ENCODE results near the gene IRX6. TPM values are rescaled to one million over a fixed set of nuclear protein-coding genes. Genes with fewer than 3 reads are reported as not detected.

Gene IRX6
- total RNA-seq, 1 donor from 2014 or later = 3.5 TPM

DNA sequence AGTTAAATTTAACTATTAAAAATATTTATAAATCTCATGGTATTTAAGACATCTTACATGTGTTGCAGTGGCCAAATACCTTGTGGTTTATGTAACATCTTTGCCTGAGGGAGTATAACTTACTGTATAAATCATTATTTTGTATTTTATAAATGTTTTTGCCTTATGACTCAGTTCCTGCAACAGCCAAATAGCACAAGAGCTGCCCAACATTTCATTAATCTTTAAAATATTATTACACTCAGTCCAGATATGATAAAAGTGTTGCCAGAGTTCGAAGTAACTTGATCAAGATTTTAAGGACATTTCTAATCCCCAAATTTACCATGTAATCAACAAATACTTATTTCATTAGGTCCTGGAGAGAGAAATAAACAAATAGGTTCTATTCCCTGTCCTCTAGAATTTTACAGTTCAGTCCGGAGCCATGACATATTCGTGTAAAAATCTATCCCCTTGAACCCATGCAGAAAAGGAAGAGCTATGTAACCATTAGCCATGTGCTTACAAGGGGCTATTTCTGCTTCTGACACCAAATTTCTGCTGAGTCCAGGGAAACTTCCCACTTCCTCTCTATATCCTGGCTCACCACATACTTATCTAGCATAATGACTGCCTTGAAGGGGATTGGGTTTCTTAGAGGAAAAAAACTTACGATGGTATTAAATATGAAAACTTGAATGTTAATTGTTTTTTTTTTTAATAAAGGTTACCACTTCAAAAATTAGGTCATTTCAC, 44.0 kb downstream of the IRX6 start:
- Histone ChIP-seq H3K27ac (no peak overlapping the region), H3K36me3 (no peaks in the 10 kb centered on the region), H3K4me1 (no peaks in the 10 kb centered on the region), H3K4me3 (no peak overlapping the region), H3K9me3 (no peaks in the 10 kb centered on the region), H3K27me3 (ENCODE audit: low read depth) (peaks cover 11% of the 10 kb centered on the region)
- intact Hi-C loops (cut with DNase I) = no loop called here
- DNase-seq = no peak
- no peak for ATAC-seq
- TF ChIP-seq, protein P1, sequence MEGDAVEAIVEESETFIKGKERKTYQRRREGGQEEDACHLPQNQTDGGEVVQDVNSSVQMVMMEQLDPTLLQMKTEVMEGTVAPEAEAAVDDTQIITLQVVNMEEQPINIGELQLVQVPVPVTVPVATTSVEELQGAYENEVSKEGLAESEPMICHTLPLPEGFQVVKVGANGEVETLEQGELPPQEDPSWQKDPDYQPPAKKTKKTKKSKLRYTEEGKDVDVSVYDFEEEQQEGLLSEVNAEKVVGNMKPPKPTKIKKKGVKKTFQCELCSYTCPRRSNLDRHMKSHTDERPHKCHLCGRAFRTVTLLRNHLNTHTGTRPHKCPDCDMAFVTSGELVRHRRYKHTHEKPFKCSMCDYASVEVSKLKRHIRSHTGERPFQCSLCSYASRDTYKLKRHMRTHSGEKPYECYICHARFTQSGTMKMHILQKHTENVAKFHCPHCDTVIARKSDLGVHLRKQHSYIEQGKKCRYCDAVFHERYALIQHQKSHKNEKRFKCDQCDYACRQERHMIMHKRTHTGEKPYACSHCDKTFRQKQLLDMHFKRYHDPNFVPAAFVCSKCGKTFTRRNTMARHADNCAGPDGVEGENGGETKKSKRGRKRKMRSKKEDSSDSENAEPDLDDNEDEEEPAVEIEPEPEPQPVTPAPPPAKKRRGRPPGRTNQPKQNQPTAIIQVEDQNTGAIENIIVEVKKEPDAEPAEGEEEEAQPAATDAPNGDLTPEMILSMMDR (IDR thresholded peaks at IDR 0.05) = no peak

DNA sequence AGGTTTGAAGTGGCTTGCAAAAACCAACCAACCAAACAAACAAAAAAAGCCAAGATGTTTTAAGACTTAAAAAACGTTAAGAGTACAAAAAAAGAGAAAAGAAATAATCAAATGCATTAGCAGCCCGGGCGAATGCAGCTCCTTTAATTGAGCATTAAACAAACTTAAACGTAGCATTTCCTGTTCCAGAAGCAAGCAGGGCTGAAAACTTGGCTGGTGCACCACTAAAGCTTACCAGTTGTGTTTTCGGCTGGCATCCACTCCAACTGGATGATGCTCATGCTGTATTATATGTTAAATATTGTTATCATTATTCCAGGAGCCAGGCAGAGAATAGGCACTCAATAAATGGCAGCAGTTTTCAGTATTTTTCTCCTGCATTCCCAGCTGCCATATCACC, 45.1 kb downstream of the IRX6 start:
- H3K36me3 ChIP-seq = no peaks in the 10 kb centered on the region
- H3K27ac ChIP-seq = no peak overlapping the region
- peaks cover 11% of the 10 kb centered on the region for H3K27me3 ChIP-seq (ENCODE audit: low read depth)
- ATAC-seq (no peak), DNase-seq (no peak)
- H3K9me3 ChIP-seq = no peaks in the 10 kb centered on the region
- intact Hi-C loops (cut with DNase I) = no loop called here
- H3K4me3 ChIP-seq = no peak overlapping the region
- H3K4me1 ChIP-seq = no peaks in the 10 kb centered on the region
- TF ChIP-seq, protein P1 (IDR thresholded peaks at IDR 0.05) = no peak

DNA sequence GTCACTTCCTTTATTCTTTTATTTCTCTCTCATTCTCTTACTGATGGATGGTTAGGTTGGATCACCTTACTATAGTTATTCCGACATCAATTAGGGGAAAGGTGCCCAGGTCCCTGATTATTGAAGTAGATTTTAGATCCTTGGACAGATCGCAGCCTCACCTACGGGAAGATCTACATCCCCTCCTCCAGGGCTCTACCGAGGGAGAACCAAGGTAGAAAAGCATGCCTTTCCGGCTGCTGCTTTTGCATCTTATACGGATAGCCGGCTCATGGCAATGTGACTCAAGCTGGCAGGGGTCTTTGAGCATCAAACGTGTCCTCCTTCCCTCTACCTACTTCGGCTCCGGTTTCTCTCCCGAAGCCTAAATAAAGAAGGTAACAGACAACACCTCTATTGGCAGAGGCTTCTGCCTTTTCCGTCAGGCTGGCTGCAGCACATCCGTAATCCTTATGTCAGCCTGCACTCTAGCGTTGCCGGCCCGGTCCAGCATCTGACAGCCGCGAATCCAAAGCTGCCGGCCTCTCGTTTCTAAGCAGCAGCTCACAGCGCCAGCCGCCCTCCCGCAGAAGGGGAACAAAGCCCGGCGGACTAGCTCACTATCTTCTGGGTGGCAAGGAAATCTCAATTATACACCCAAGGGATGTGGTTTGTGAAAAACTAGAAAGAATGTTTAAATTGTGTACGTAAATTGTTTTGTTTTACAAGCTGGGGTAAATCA, 46.9 kb downstream of the IRX6 start:
- Histone ChIP-seq H3K36me3 (no peaks in the 10 kb centered on the region), H3K4me3 (no peak overlapping the region), H3K4me1 (no peaks in the 10 kb centered on the region), H3K9me3 (no peaks in the 10 kb centered on the region), H3K27ac (no peak overlapping the region), H3K27me3 (ENCODE audit: low read depth) (peaks cover 11% of the 10 kb centered on the region)
- peak; percentile 75 for DNase-seq
- TF ChIP-seq, protein P1 (IDR thresholded peaks at IDR 0.05) = peak; percentile 39
- intact Hi-C loops (cut with DNase I) = no loop called here
- peak; percentile 76 to 84 for ATAC-seq

DNA sequence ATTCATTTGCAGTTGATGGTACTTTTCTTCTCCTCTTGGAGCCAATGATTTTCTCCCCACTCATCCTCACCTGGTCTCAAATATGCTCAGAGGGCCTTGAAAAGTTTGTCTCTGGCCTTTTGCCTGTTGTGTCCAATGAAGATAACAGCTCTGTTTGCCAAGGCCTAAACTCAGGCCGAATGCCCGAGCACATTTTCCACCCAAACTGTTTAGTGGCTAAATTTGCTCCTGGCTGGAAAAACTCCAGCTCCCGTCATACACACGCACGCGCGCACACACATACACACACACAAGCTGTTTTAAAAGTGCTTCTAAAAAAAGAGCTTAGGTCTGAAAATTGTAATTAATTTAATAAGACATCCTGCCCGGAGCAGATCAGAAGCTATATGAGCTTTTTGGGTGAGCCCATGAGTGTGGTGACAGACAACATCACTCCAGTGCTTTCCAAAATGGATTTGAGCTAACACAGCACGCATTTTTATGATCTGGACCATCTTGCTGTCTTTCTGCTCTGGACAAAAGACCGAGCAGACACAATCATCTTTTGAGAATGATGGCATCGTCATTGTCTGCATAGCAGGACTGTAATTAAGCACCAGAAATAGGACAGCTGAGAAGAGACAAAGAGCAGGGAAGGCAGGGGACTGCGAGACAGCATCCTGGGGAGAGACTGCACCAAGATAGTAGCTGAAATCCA, 48.9 kb downstream of the IRX6 start:
- Histone ChIP-seq H3K4me1 (no peaks in the 10 kb centered on the region), H3K27me3 (ENCODE audit: low read depth) (peaks cover 11% of the 10 kb centered on the region), H3K36me3 (no peaks in the 10 kb centered on the region), H3K4me3 (no peak overlapping the region), H3K9me3 (no peaks in the 10 kb centered on the region), H3K27ac (no peak overlapping the region)
- TF ChIP-seq, protein P1 (IDR thresholded peaks at IDR 0.05) = no peak
- DNase-seq = no peak
- intact Hi-C loops (cut with DNase I) = no loop called here
- no peak for ATAC-seq

DNA sequence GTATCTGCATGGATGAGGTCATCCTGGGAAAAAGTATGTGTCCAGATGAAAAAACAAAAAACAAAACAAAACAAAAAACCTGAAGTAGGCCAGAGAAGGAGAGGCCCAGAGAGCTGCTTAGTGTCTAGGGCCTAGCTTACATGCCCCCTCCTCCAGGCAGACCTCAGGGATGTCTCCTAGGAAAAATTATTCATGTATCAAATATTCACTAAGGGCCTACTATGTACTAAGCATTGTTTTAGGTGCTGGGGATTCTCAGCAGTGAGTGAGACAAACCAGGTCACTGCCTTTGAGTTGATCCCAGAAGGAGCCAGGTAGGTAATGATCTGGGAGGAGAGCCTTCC, 49.5 kb downstream of the IRX6 start:
- Histone ChIP-seq H3K4me1 (no peaks in the 10 kb centered on the region), H3K4me3 (no peak overlapping the region), H3K9me3 (no peaks in the 10 kb centered on the region), H3K27me3 (ENCODE audit: low read depth) (peaks cover 11% of the 10 kb centered on the region), H3K36me3 (no peaks in the 10 kb centered on the region), H3K27ac (no peak overlapping the region)
- no peak for ATAC-seq
- TF ChIP-seq, protein P1 (IDR thresholded peaks at IDR 0.05) = no peak
- no peak for DNase-seq
- intact Hi-C loops (cut with DNase I) = no loop called here

All from lower lobe of right lung (tissue), 2 donors.